Posterior vena cava (tissue), 2 donors: ENCODE data around the gene DENND5B. TPM values are rescaled to one million over a fixed set of nuclear protein-coding genes. Genes with fewer than 3 reads are reported as not detected.
"Not testable (repeated sequence)": the region's sequence is repeated elsewhere in the genome, so short reads cannot be mapped to it uniquely, and the experiment has no call there.

Experiments
- DNase-seq: peaks from one replicate; pipeline ENCODE4 v3.0.0-alpha.2; 2020; ENCODE audit warnings: low spot score
- intact Hi-C, 2 donors: fragments of 100-400 bp; cut with DNase I; formaldehyde crosslinking; loops; one replicate each; pipeline versions ENCODE4 v1.14.1 to v1.14.2; 2022 to 2023
- total RNA-seq, 2 donors: library from RNA; stranded (reverse); fragmentation: NEBNext Ultra II Directional; extraction: Animal tissue kit (Norgen Biotek cat#: 25700); gene quantifications; one replicate each; pipeline ENCODE4 v1.2.1, GENCODE V29; 2021
- donor health status: DM: yes; HTN: yes; CAD: no.
- donor health status: DM: yes; HTN: yes; CAD: no.

The DENND5B gene
- total RNA-seq, 2 donors from 2014 or later, result 13.1 to 19.7 TPM

- intact Hi-C loops, result no loop called here
- DNase-seq, result no peak
These were observed 23.9 kb downstream of the DENND5B start for GRCh38 chr12:31567029-31567428.

DNA sequence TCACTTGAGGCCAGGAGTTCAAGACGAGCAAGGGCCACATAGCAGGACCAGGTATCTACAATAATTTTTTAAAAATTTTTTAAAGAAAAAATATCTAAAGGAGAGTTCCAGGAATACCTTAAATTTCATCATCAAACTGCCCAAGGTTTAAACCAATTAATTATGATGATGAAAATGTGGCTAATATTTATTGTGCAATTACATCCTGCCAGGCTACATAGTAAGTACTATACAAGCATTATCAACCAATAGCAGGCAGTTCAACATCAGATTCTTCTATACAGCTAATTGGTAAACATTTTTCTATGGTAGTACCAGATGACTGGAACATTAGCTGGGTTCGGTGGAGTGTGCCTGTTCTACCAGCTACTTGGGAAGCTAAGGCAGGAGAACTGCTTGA is 24.4 kb downstream of the DENND5B start:
- intact Hi-C loops, result no loop called here
- no peak for DNase-seq

DNA sequence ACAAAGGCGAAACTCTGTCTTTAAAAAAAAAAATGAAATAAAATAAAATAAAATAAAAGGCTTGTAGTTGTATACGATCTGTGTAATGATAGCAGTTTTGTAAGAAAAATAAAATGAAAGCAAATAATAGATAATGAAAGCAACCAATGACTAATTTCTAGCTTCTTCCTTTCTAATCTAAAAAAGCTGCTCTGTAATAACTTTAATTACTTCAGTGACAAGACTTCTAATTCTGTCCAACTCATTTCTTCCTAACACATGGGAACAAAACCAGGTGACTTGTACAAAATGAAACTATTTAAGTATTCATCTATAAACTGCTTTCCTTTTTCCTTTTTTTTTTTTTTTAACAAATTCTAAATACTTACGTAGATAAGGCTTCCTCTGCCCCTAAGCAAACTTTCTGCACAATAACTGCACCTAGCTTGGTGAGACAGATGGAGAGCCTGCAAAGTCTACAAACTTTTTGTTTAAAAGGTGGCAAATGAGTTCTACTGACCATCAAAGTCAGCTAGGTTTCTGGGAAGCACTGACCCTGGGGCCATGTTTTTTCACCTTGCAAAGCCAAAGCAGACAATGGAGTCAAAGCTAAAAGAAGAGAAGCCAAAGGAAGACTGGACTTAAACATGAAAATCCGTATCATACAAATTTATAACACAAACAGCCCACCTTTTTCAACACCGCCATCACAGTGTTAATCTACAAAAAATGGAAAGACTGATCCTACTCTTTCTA is 28.2 kb downstream of the DENND5B start:
- intact Hi-C loops, result no loop called here
- DNase-seq, result no peak

GRCh38 chr12:31560516-31560915 is 30.4 kb downstream of the DENND5B start:
- no peak for DNase-seq
- intact Hi-C loops, result no loop called here

DNA sequence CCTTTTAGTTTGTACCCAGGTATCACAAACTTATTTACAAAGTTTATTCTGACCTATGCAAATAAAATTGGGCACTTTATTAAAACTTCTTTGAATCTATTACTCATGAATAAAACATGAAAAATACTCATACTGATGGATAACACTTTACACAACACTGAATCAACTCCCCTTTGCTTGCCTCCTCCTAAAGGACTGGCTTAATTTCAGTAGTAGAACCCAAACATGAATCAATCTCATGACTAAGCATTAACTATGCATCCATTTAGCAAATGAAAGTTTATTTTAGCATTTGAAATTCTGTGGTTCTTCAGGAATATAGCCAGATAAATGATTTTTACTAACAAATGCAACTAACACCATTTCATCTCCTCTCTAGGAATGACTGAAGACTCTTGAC is 32.4 kb downstream of the DENND5B start:
- DNase-seq, result no peak
- intact Hi-C loops, result no loop called here

DNA sequence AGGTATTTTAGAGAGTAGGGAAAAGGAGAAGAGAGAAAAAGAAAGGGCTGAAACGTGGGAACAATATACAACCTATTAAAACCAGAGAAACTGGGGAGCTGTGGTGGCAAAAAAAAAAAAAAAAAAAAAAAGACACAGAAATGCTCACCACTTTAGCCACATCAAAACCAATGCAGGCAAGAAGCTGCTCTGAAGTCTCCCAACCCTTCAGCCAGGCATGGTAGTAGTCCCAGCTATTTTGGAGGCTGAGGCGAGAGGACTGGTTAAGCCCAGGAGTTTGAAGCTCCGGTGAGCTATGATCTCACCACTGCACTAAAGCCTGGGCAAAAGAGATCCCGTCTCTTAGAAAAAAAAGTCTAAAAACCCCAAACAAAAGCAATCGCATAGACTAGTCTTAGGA is 33.2 kb downstream of the DENND5B start:
- DNase-seq, result no peak
- intact Hi-C loops, result no loop called here

- intact Hi-C loops, DNase-seq: not testable (repeated sequence)
These were observed 35.5 kb downstream of the DENND5B start for GRCh38 chr12:31555466-31555865.

GRCh38 chr12:31550590-31550989 is 40.3 kb downstream of the DENND5B start:
- DNase-seq, intact Hi-C loops: not testable (repeated sequence)

- DNase-seq, result no peak
- intact Hi-C loops, result loop anchor here in 1 of 2 donors (10.0 kb wide), 1 partner anchor 1578 kb away; no protein-coding TSS in a partner anchor
These were observed 54.3 kb downstream of the DENND5B start for GRCh38 chr12:31536672-31537071.

DNA sequence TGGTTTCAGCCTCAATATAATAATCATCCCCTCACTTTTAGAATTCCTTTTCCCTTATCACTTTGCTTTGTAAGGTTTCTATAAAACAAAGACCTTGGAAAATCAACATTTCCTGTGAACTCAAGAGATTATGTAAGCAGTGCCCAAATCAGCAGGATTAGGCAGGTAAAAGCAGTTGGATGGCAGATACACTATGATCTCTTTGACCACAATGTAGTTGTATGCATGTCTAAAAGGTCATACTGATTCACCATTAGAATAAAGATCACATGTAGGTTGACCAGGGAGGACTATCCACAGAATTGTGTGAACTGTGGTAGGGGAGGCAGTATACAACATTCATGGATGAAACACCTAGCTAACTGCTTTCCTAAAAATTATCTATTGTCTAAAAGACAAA is 57.5 kb downstream of the DENND5B start:
- DNase-seq, result no peak
- intact Hi-C loops, result loop anchor here in 1 of 2 donors (10.0 kb wide), 1 partner anchor 1581 kb away; no protein-coding TSS in a partner anchor

- DNase-seq, result no peak
- intact Hi-C loops, result loop anchor here in 1 of 2 donors (10.0 kb wide), 1 partner anchor 1583 kb away; no protein-coding TSS in a partner anchor
These were observed 59.0 kb downstream of the DENND5B start for GRCh38 chr12:31531893-31532292.

- no peak for DNase-seq
- intact Hi-C loops, result no loop called here
These were observed 62.8 kb downstream of the DENND5B start for GRCh38 chr12:31528095-31528494.

DNA sequence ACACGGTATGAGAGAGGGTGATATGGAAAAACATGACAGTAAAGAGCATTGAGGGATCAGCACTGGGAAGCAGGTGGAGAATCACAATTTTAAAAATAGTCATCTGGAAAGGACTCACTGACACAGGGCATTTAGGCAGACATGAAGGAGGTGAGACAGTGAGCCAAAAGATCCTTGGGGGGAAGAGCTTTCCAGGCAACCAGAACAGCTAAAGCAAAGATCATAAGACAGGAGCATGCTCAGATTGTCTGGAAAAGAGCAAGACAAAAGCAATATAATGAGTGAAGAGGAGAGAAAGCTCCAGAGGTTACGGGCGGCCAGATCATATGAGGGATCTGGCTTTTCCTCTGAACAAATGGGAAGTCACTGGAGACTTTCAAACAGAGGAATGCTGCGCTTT is 63.9 kb downstream of the DENND5B start:
- no peak for DNase-seq
- intact Hi-C loops, result no loop called here

- DNase-seq, result no peak
- intact Hi-C loops, result no loop called here
These were observed 64.8 kb downstream of the DENND5B start for GRCh38 chr12:31526158-31526546.

- DNase-seq, result no peak
- intact Hi-C loops, result no loop called here
These were observed 65.3 kb downstream of the DENND5B start for GRCh38 chr12:31525496-31526157.

DNA sequence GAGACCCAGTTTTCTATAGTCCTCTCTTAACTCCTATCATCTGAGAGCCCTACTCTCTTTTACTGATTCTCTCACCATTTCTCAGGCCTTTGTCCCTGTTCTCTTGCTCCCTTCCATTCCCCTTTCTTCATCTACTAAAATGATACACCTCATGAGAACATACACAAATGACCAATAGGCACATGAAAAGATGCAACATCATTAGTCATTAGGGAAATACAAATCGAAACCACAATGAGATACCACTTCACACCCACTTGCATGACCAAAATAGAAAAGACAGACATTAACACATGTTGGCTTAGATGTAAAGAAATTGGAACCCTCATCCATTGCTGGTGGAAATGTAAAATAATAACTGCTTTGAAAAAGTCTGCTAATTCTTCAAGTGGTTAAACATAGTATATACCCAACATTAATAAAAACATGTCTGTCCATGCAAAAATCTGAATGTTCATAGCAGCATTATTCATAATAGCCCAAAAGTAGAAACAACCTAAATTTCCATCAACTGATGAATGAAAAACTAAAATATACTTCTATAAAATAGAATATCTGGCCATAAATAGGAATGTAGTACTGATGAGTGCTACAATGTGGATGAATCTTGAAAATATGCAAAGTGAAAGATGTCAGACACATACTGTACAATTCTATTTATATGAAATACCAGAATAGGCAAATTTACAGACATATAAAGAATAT is 66.0 kb downstream of the DENND5B start:
- intact Hi-C loops, result no loop called here
- no peak for DNase-seq

DNA sequence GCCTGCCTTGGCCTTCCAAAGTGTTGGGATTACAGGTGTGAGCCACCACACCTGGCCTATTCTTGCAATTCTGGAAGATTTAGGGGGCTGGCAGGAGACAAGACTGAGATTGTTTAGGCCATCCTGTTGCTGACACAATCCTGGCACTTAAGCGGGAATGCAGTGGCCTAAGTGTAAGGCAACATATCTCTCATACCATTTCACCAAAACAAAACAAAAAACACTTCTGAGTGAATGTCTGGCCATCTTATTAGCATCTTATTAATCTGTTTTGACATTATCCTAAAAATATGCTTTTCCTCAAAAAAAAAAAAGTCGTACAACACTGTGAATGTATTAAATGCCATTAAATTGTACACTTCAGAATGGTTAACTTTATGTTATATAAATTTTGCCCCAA is 67.6 kb downstream of the DENND5B start:
- intact Hi-C loops, result no loop called here
- DNase-seq, result no peak

GRCh38 chr12:31522607-31523006 is 68.3 kb downstream of the DENND5B start:
- no peak for DNase-seq
- intact Hi-C loops, result no loop called here

- intact Hi-C loops, result no loop called here
- DNase-seq, result no peak
These were observed 69.0 kb downstream of the DENND5B start for GRCh38 chr12:31521964-31522363.

GRCh38 chr12:31519511-31519910 is 71.4 kb downstream of the DENND5B start:
- intact Hi-C loops, result no loop called here
- DNase-seq, result no peak
